Measurements from ENCODE around the gene COL8A2. TPM values are rescaled to one million over a fixed set of nuclear protein-coding genes. Genes with fewer than 3 reads are reported as not detected.

The COL8A2 gene
- total RNA-seq, 2 donors from 2014 or later, result 0.18 to 0.40 TPM

GRCh38 chr1:36097693-36098585 lies 27.1 kb downstream of the COL8A2 start:
- H3K4me3 ChIP-seq (ENCODE audit: low read length), result no peak overlapping the region
- H3K4me1 ChIP-seq (ENCODE audit: control insufficient read depth, insufficient read depth, low read length), result no peaks in the 10 kb centered on the region
- no peaks in the 10 kb centered on the region for H3K27me3 Mint-ChIP-seq (ENCODE audit: insufficient read depth)
- no peaks in the 10 kb centered on the region for H3K9me3 Mint-ChIP-seq
- H3K9me3 ChIP-seq (ENCODE audit: control insufficient read depth, low read length), result no peaks in the 10 kb centered on the region
- no peak overlapping the region for H3K9ac ChIP-seq (ENCODE audit: extremely low read depth, low read length, poor library complexity, severe bottlenecking)
- no peak for TF ChIP-seq CTCF (conservative IDR thresholded peaks at IDR 0.05)
- peaks cover 17% of the 10 kb centered on the region for H3K36me3 Mint-ChIP-seq (ENCODE audit: low read depth)
- peaks cover 23% of the 10 kb centered on the region for H3K36me3 ChIP-seq (ENCODE audit: control insufficient read depth, insufficient read depth, low read length)
- DNase-seq, result no peak
- H3K27me3 ChIP-seq (ENCODE audit: control insufficient read depth, insufficient read depth, low read length, poor library complexity, severe bottlenecking), result no peaks in the 10 kb centered on the region
- WGBS, 2 experiments (ENCODE audit: insufficient coverage in 1 of 2, insufficient read length in 1 of 2), result 94 to 97% methylated on average over 24 to 33 of the region's 33 CpGs
- no peak overlapping the region for H3K4me3 Mint-ChIP-seq
- H3K27ac Mint-ChIP-seq, result peak overlapping the region; percentile 49
- peaks cover 2% of the 10 kb centered on the region for H3K4me1 Mint-ChIP-seq
- no peak overlapping the region for H3K27ac ChIP-seq (ENCODE audit: low read depth, low read length)

- Histone ChIP-seq H3K27me3 (ENCODE audit: control insufficient read depth, insufficient read depth, low read length, poor library complexity, severe bottlenecking) (no peaks in the 10 kb centered on the region), H3K9me3 (ENCODE audit: control insufficient read depth, low read length) (no peaks in the 10 kb centered on the region), H3K4me3 (ENCODE audit: low read length) (no peak overlapping the region), H3K27ac (ENCODE audit: low read depth, low read length) (peak overlapping the region; percentile 44), H3K9ac (ENCODE audit: extremely low read depth, low read length, poor library complexity, severe bottlenecking) (no peak overlapping the region), H3K4me1 (ENCODE audit: control insufficient read depth, insufficient read depth, low read length) (no peaks in the 10 kb centered on the region), H3K36me3 (ENCODE audit: control insufficient read depth, insufficient read depth, low read length) (peaks cover 34% of the 10 kb centered on the region)
- Mint-ChIP-seq H3K36me3 (ENCODE audit: low read depth) (peaks cover 26% of the 10 kb centered on the region), H3K4me1 (peaks cover 2% of the 10 kb centered on the region), H3K9me3 (no peaks in the 10 kb centered on the region), H3K4me3 (no peak overlapping the region), H3K27ac (peak overlapping the region; percentile 64), H3K27me3 (ENCODE audit: insufficient read depth) (no peaks in the 10 kb centered on the region)
- TF ChIP-seq CTCF (conservative IDR thresholded peaks at IDR 0.05), result peak; percentile 68
- WGBS, 2 experiments (ENCODE audit: insufficient coverage in 1 of 2, insufficient read length in 1 of 2), result 78 to 81% methylated on average over 7 to 16 of the region's 16 CpGs
- peak; percentile 89 for DNase-seq
These were observed 28.3 kb downstream of the COL8A2 start for GRCh38 chr1:36096500-36097432.

- no peaks in the 10 kb centered on the region for H3K4me1 ChIP-seq (ENCODE audit: control insufficient read depth, insufficient read depth, low read length)
- no peak overlapping the region for H3K9ac ChIP-seq (ENCODE audit: extremely low read depth, low read length, poor library complexity, severe bottlenecking)
- Mint-ChIP-seq H3K27me3 (ENCODE audit: insufficient read depth) (no peaks in the 10 kb centered on the region), H3K9me3 (no peaks in the 10 kb centered on the region), H3K36me3 (ENCODE audit: low read depth) (peaks cover 28% of the 10 kb centered on the region), H3K4me1 (peaks cover 2% of the 10 kb centered on the region), H3K27ac (no peak overlapping the region), H3K4me3 (no peak overlapping the region)
- H3K27me3 ChIP-seq (ENCODE audit: control insufficient read depth, insufficient read depth, low read length, poor library complexity, severe bottlenecking), result no peaks in the 10 kb centered on the region
- H3K36me3 ChIP-seq (ENCODE audit: control insufficient read depth, insufficient read depth, low read length), result peaks cover 43% of the 10 kb centered on the region
- no peak for DNase-seq
- no peak overlapping the region for H3K4me3 ChIP-seq (ENCODE audit: low read length)
- 88 to 89% methylated on average over 11 to 15 of the region's 15 CpGs for WGBS, 2 experiments (ENCODE audit: insufficient coverage in 1 of 2, insufficient read length in 1 of 2)
- TF ChIP-seq CTCF (conservative IDR thresholded peaks at IDR 0.05), result no peak
- no peaks in the 10 kb centered on the region for H3K9me3 ChIP-seq (ENCODE audit: control insufficient read depth, low read length)
- H3K27ac ChIP-seq (ENCODE audit: low read depth, low read length), result no peak overlapping the region
These were observed 29.1 kb downstream of the COL8A2 start for GRCh38 chr1:36095760-36096405.

Data from endodermal cell (in vitro differentiated cells).